Mammary epithelial cell (primary cell): ENCODE results near the gene BBS9.

Experiments used
- CTCF ChIP-seq, 2 donors: IDR thresholded peaks in 1 of 2; conservative IDR thresholded peaks in 1 of 2; 2 replicates each; pipeline ENCODE4 v1.5.1; 2011 to 2012; ENCODE audit warnings: inconsistent platforms in 2 of 2, low read length in 2 of 2, mild to moderate bottlenecking in 2 of 2, control low read depth in 1 of 2, low read depth in 1 of 2; ENCODE audit not compliant: insufficient read depth in 1 of 2; ENCODE audit errors: extremely low read depth in 1 of 2
- EZH2 ChIP-seq: IDR thresholded peaks from 2 replicates; pipeline ENCODE4 v1.6.1; 2012; ENCODE audit warnings: low read length, inconsistent platforms, borderline replicate concordance

GRCh38 chr7:33601884-33602283, 472.5 kb downstream of the BBS9 start:
- TF ChIP-seq CTCF (conservative IDR thresholded peaks at IDR 0.05 in 1 of 2, IDR thresholded peaks at IDR 0.05 in 1 of 2; ENCODE audit: extremely low read depth in 1 of 2, insufficient read depth in 1 of 2, low read depth in 1 of 2, low read length in 2 of 2) (no peak), EZH2 (no peak)
